DOHH2 (cell line): Measurements from ENCODE around the gene VPS37D.

ENCODE experiments used
- CTCF ChIP-seq: fragments of 200-600 bp; sonication (generic); IDR thresholded peaks from one replicate; pipeline ENCODE4 v1.5.1; 2014; ENCODE audit warnings: antibody characterized with exemption, mild to moderate bottlenecking, low read depth, low read length; ENCODE audit not compliant: poor library complexity, severe bottlenecking
- EZH2phosphoT487 ChIP-seq: fragments of 200-600 bp; sonication (generic); IDR thresholded peaks from 2 replicates; pipeline ENCODE4 v1.6.1; 2017; ENCODE audit warnings: borderline replicate concordance, mild to moderate bottlenecking, antibody characterized with exemption, low read length, moderate library complexity, mixed read lengths

DNA sequence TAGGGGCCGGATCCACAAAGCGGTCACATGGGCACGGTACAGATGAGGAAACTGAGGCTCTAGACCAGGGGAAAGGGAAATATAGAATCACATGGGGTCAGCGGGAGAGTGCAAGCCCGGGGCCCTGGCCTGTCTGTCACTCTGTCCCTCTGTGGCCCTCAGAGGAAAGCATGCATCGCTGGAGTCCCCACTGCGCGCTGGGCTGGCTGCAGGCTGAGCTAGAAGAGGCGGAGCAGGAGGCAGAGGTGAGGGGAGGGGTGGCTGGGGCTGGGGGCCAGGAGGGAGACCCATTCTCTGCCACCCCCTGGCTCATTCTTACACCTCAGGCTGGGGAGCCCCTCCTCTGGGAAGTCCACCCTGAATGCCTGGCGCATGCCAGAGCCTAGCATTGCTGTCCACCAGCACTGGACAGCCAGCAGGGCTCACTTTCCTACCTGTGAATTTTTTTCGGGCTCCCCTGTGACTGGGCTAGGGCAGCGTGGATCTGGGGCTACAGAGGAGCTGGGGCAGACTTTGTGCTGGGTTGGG lies 2.3 kb downstream of the VPS37D start:
- TF ChIP-seq CTCF (no peak), EZH2phosphoT487 (no peak)
